Keratinocyte (primary cell): ENCODE measurements around the gene MAGI1. TPM values are rescaled to one million over a fixed set of nuclear protein-coding genes. Genes with fewer than 3 reads are reported as not detected.

Experiments
- DNase-seq: peaks from one replicate; pipeline ENCODE4 v3.0.0-alpha.2; 2011; ENCODE audit warnings: low read depth, missing footprints, low spot score
- FAIRE-seq: peaks from 2 replicates; lab custom pipeline; 2011; peaks lifted over from hg19 to GRCh38; lab: Jason Lieb, UNC
- H2AFZ ChIP-seq: 2 replicates; pipeline ENCODE4 v1.6.0; 2012; ENCODE audit warnings: low read length, control low read depth, inconsistent platforms; ENCODE audit not compliant: control insufficient read depth
- H3K27ac ChIP-seq: 2 replicates; pipeline ENCODE4 v1.5.1; 2011; ENCODE audit warnings: low read length; ENCODE audit not compliant: control insufficient read depth, insufficient read depth
- H3K27me3 ChIP-seq: 3 replicates; pipeline ENCODE4 v1.6.0; 2011; ENCODE audit warnings: low read length; ENCODE audit not compliant: control insufficient read depth, insufficient read depth; ENCODE audit errors: extremely low read depth
- H3K36me3 ChIP-seq, 2 experiments: 2 replicates in 1 of 2; 3 replicates in 1 of 2; pipeline ENCODE4 v1.5.1; 2011; ENCODE audit warnings: low read length in 2 of 2, mild to moderate bottlenecking in 1 of 2; ENCODE audit not compliant: control insufficient read depth in 2 of 2, insufficient read depth in 2 of 2; ENCODE audit errors: extremely low read depth in 1 of 2
- H3K4me1 ChIP-seq: 3 replicates; pipeline ENCODE4 v1.5.1; 2011; ENCODE audit warnings: low read length; ENCODE audit not compliant: control insufficient read depth, insufficient read depth; ENCODE audit errors: extremely low read depth
- H3K4me2 ChIP-seq: 3 replicates; pipeline ENCODE4 v1.6.0; 2011; ENCODE audit warnings: low read depth, low read length; ENCODE audit not compliant: control insufficient read depth, insufficient read depth; ENCODE audit errors: extremely low read depth
- H3K4me3 ChIP-seq, 3 experiments: fragments of 200-600 bp in 1 of 3; sonication (generic) in 1 of 3; 2 replicates in 2 of 3; 3 replicates in 1 of 3; pipeline ENCODE4 v1.5.1; 2011 to 2016; ENCODE audit warnings: low read length in 3 of 3, mild to moderate bottlenecking in 3 of 3, control low read depth in 2 of 3, inconsistent platforms in 1 of 3, low read depth in 1 of 3, mixed read lengths in 1 of 3, mixed run types in 1 of 3, moderate library complexity in 1 of 3; ENCODE audit not compliant: control insufficient read depth in 2 of 3, insufficient read depth in 2 of 3; ENCODE audit errors: extremely low read depth in 1 of 3
- H3K79me2 ChIP-seq: 2 replicates; pipeline ENCODE4 v1.6.0; 2012; ENCODE audit warnings: low read length; ENCODE audit not compliant: control insufficient read depth, insufficient read depth
- H3K9ac ChIP-seq: 3 replicates; pipeline ENCODE4 v1.6.0; 2011; ENCODE audit warnings: low read length; ENCODE audit not compliant: control insufficient read depth, insufficient read depth; ENCODE audit errors: extremely low read depth
- H3K9me1 ChIP-seq: 3 replicates; pipeline ENCODE4 v1.6.0; 2011; ENCODE audit warnings: low read length; ENCODE audit not compliant: control insufficient read depth, insufficient read depth; ENCODE audit errors: extremely low read depth
- H3K9me3 ChIP-seq: 2 replicates; pipeline ENCODE4 v1.5.1; 2012; ENCODE audit warnings: low read depth, low read length; ENCODE audit not compliant: control insufficient read depth
- H4K20me1 ChIP-seq: 3 replicates; pipeline ENCODE4 v1.6.0; 2011; ENCODE audit warnings: low read length; ENCODE audit not compliant: control insufficient read depth, insufficient read depth; ENCODE audit errors: extremely low read depth
- EZH2 ChIP-seq: IDR thresholded peaks from one replicate; pipeline ENCODE4 v1.6.1; 2012; ENCODE audit warnings: inconsistent platforms, mild to moderate bottlenecking, low read length, moderate library complexity
- dilution Hi-C: fragments of 300-500 bp; cut with MboI; formaldehyde crosslinking; loops from one replicate; pipeline ENCODE4 v1.7.0; 2020; ENCODE audit warnings: low sequenced_read_pairs; ENCODE audit not compliant: extremely low pct_ligation_motif_present
- polyA plus RNA-seq, 5 experiments: library from polyadenylated mRNA; depleted of rRNA in 3 of 5; stranded (reverse) in 3 of 5; stranded (forward) in 1 of 5; unstranded in 1 of 5; fragments of >200 nt; gene quantifications; 1 replicate in 1 of 5; 2 replicates in 3 of 5; 3 replicates in 1 of 5; pipeline versions ENCODE4 v1.2.1 to v1.2.3, GENCODE V29; 2011 to 2012; ENCODE audit warnings: missing spikeins in 2 of 5, low read depth in 1 of 5, low replicate concordance in 1 of 5
- TF ChIP-seq, protein P1 (sequence below), 3 experiments: IDR thresholded peaks in 1 of 3; conservative IDR thresholded peaks in 1 of 3; optimal IDR thresholded peaks in 1 of 3; 2 replicates in 2 of 3; 3 replicates in 1 of 3; pipeline versions ENCODE3 to v1.5.1; 2011; ENCODE audit warnings: low read length in 3 of 3, mild to moderate bottlenecking in 3 of 3, moderate library complexity in 2 of 3, control low read depth in 1 of 3, inconsistent platforms in 1 of 3; ENCODE audit not compliant: insufficient read depth in 2 of 3; ENCODE audit errors: extremely low read depth in 1 of 3

MAGI1 gene
- polyA plus RNA-seq, 1 donor (not counting 4 experiments of a cell fraction or from before 2014, with no cell fraction given), result 10.9 TPM

DNA sequence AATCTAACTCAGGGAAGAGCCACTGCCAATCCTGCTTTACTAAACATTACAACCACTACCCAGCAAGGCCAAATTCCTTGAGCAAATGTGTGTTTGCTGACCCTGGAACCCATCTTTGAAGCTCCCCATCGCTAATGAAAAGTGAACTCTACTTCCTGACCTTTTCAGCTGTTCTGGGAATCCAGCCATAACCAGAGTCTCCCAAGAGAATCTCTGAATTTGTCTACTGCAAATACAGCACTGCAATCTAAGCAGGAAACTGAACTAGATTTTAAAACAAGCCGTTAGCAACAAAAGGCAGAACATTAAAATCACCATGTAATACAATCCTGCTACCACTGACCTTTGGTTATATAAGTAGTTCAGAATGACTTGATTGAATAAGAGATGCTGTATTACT, 309.2 kb downstream of the MAGI1 start:
- Histone ChIP-seq H3K9me1 (no peaks in the 10 kb centered on the region), H2AFZ (no peak overlapping the region), H3K36me3 (no peaks in the 10 kb centered on the region), H3K9me3 (no peaks in the 10 kb centered on the region), H3K27ac (no peak overlapping the region), H3K4me1 (no peaks in the 10 kb centered on the region), H3K27me3 (no peaks in the 10 kb centered on the region), H3K9ac (no peak overlapping the region), H3K79me2 (no peaks in the 10 kb centered on the region), H3K4me2 (no peak overlapping the region), H3K4me3 (no peak overlapping the region), H4K20me1 (no peaks in the 10 kb centered on the region)
- dilution Hi-C loops, result no loop called here
- FAIRE-seq, result no peak
- TF ChIP-seq, protein P1, sequence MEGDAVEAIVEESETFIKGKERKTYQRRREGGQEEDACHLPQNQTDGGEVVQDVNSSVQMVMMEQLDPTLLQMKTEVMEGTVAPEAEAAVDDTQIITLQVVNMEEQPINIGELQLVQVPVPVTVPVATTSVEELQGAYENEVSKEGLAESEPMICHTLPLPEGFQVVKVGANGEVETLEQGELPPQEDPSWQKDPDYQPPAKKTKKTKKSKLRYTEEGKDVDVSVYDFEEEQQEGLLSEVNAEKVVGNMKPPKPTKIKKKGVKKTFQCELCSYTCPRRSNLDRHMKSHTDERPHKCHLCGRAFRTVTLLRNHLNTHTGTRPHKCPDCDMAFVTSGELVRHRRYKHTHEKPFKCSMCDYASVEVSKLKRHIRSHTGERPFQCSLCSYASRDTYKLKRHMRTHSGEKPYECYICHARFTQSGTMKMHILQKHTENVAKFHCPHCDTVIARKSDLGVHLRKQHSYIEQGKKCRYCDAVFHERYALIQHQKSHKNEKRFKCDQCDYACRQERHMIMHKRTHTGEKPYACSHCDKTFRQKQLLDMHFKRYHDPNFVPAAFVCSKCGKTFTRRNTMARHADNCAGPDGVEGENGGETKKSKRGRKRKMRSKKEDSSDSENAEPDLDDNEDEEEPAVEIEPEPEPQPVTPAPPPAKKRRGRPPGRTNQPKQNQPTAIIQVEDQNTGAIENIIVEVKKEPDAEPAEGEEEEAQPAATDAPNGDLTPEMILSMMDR (optimal IDR thresholded peaks at IDR 0.05 in 1 of 3, IDR thresholded peaks at IDR 0.05 in 1 of 3, conservative IDR thresholded peaks at IDR 0.05 in 1 of 3; ENCODE audit: extremely low read depth in 1 of 3, insufficient read depth in 2 of 3, low read length in 3 of 3), result no peak
- no peak for TF ChIP-seq EZH2
- DNase-seq, result no peak

DNA sequence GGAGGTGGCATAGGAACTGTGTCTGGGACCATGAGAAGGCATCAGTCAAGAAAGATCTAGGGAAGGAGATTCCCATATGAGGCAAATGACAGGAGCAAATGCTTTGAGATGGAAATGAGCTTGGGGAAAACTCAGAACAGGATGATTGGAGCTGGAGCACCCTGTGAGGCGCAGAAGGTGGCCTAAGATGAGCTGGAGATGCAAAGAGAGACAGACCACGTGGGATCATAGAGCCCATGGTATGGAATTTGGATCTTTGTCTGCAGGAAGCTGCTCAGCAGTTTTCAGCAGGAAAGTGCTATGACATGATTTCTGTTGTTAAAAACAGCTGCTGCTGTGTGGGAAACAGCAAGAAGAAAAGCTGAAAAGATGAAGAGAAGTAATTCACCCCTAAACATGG, 310.6 kb downstream of the MAGI1 start:
- H3K79me2 ChIP-seq, result no peaks in the 10 kb centered on the region
- dilution Hi-C loops, result no loop called here
- H3K9me3 ChIP-seq, result no peaks in the 10 kb centered on the region
- no peak for DNase-seq
- H3K4me3 ChIP-seq, result no peak overlapping the region
- no peak overlapping the region for H3K27ac ChIP-seq
- H3K9ac ChIP-seq, result no peak overlapping the region
- no peak overlapping the region for H3K4me2 ChIP-seq
- no peak for FAIRE-seq
- no peaks in the 10 kb centered on the region for H3K27me3 ChIP-seq
- TF ChIP-seq, protein P1 (optimal IDR thresholded peaks at IDR 0.05 in 1 of 3, IDR thresholded peaks at IDR 0.05 in 1 of 3, conservative IDR thresholded peaks at IDR 0.05 in 1 of 3; ENCODE audit: extremely low read depth in 1 of 3, insufficient read depth in 2 of 3, low read length in 3 of 3), result no peak
- TF ChIP-seq EZH2, result no peak
- H3K36me3 ChIP-seq, result no peaks in the 10 kb centered on the region
- H3K9me1 ChIP-seq, result no peaks in the 10 kb centered on the region
- no peak overlapping the region for H2AFZ ChIP-seq
- H3K4me1 ChIP-seq, result no peaks in the 10 kb centered on the region
- H4K20me1 ChIP-seq, result no peaks in the 10 kb centered on the region
